GM21390 (cell line): ENCODE results near the gene GRPEL1.
"Not testable (repeated sequence)": the region's sequence is repeated elsewhere in the genome, so short reads cannot be mapped to it uniquely, and the experiment has no call there.

Experiments
- ATAC-seq: cut with Tn5 transposase; IDR thresholded peaks from one replicate; pipeline ENCODE4 v1.9.1; 2021; ENCODE audit not compliant: unreplicated experiment

The GRPEL1 gene

DNA sequence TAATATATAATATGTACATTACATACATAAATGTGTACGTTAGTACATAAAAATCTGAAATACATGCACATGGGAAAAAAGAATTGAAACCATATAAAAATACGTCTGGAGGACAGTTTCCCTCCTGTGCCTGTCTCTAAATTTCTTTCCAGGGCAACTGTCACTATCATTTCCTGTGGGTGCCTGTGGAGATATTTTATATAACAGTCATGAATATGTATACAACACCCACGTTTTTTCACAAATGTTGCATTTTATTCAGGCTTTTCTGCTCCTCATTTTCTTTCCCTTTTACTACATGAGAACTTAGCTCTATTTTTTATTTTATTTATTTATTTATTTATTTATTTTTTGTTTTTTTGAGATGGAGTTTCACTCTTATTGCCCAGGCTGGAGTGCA, 24.2 kb upstream of the GRPEL1 start:
- no peak for ATAC-seq

DNA sequence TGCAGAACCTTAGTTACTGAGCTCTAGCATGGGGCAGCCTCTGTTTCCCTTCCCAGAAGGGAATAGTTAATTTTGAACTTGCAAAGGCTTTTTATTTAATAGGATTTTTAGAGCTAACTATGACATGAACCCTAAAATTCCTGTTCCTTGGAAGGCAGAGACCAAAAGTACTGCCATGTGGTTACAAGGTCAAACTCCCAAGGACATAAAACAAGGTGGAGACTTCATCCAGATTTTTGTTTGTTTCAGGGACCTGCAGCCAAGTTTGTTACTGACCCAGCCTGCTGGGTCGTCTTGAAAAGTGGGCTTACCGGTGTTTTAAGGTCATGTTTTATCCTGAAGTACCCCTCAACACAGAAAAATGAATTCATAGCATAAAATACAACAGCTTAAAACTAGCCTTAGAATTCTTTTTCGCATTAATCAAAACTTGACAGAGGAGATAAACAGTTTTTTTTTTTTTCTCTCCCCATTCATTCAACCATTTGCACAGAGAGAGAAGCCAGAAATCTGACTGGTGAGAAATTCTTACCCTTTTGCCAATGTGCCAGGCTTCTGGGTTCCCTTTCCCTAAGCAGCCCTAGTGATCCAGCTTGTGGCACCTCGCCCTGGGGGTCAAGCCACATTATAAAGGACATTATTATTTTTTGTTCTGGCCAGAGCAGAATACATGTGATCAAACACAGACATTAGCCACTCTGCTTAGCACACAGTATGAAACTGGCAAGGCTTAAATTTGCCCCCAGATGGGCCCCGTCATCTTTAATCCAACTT, 21.5 kb upstream of the GRPEL1 start:
- no peak for ATAC-seq

DNA sequence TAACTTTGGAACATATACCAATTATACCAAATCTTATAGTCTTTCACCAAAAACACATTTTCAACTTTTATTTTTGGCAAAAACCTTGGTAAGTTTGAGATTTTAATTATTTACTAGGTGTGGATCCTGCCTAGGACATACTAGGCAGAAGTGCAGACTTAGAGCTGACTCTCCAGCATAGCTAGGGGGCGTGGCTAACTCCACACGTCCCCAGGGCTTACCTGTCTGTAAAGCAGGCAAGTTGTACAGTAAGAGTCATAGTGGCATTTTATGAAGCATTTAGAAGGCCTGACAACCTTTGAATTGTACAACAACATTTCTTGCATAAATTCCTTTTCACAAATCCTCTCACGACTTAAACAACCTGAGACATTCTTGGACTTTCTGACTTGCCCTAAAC, 19.2 kb upstream of the GRPEL1 start:
- no peak for ATAC-seq

- no peak for ATAC-seq
Measured at GRCh38 chr4:7086384-7086783, 18.5 kb upstream of the GRPEL1 start.

DNA sequence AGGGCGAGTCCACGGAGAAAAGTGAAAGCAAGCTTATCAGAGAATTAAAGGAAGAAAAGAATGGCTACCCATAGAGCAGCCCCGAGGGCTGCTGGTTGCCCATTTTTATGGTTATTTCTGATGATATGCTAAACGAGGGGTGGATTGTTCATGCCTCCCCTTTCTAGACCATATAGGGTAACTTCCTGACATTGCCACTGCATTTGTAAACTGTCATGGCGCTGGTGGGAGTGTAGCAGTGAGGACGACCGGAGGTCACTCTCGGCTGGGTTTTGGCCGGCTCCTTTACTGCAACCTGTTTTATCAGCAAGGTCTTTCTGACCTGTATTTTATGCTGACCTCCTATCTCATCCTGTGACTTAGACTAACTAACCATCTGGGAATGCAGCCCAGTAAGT, 16.7 kb upstream of the GRPEL1 start:
- ATAC-seq: not testable (repeated sequence)

DNA sequence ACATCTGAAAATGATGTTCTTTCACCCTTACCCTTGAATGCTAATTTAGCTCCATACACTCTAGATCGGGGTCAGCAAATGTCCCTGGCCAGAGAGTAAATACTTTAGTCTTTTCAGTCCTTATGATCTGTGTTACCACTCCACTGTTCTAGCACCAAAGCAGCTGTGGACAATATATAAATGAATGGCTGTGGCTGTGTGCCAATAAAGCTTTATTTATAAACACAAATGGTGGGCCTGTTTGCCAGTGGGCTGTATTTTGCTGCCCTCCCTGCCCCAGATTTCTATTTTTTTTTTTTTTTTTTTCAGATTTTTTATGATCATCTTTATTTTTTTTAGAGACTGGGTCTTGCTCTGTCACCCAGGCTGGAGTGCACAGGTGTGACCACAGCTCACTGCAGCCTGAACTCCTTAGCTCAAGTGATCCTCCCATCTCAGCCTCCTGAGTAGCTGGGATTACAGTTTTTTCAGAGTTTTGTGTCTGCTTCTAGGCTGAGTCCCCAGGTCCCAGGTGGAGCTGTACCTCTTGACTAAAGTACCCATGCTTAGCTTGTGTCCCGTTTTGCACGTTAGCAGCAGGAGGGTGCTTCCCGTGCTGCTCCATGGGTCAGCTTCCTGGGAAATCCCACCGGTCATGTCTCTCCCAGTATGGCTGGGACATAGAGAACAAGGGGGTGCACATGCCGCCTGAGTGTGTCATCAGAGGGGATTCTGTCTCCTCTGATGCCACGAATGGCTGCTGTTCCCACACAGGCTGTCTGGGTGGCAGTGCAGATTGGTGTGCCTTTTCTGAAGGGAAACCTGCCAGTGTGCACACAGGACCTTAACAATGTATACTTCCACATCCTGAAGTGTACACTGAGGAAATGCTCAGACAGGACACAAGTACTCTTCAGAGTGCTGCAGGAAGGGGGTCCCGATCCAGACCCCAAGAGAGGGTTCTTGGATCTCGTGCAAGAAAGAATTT, 16.0 kb upstream of the GRPEL1 start:
- no peak for ATAC-seq

- not testable (repeated sequence) for ATAC-seq
Measured at GRCh38 chr4:7079909-7080308, 12.0 kb upstream of the GRPEL1 start.

DNA sequence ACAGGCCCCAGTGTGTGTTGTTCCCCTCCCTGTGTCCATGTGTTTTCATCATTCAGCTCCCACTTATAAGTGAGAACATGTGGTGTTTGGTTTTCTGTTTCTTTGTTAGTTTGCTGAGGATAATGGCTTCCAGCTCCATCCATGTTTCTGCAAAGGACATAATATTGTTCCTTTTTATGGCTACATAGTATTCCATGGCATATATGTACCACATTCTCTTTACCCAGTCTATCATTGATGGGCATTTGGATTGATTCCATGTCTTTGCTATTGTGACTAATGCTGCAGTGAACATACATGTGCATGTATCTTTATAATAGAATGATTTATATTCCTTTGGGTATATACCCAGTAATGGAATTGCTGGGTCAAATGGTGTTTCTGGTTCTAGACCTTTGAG, 11.6 kb upstream of the GRPEL1 start:
- not testable (repeated sequence) for ATAC-seq

GRCh38 chr4:7078025-7078424, 10.2 kb upstream of the GRPEL1 start:
- no peak for ATAC-seq

GRCh38 chr4:7077371-7077770, 9.5 kb upstream of the GRPEL1 start:
- no peak for ATAC-seq

GRCh38 chr4:7076696-7077082, 8.8 kb upstream of the GRPEL1 start:
- ATAC-seq: no peak

GRCh38 chr4:7075962-7076695, 8.3 kb upstream of the GRPEL1 start:
- ATAC-seq: no peak

GRCh38 chr4:7074426-7074825, 6.6 kb upstream of the GRPEL1 start:
- ATAC-seq: no peak

- ATAC-seq: no peak
Measured at GRCh38 chr4:7073526-7074390, 5.9 kb upstream of the GRPEL1 start.

DNA sequence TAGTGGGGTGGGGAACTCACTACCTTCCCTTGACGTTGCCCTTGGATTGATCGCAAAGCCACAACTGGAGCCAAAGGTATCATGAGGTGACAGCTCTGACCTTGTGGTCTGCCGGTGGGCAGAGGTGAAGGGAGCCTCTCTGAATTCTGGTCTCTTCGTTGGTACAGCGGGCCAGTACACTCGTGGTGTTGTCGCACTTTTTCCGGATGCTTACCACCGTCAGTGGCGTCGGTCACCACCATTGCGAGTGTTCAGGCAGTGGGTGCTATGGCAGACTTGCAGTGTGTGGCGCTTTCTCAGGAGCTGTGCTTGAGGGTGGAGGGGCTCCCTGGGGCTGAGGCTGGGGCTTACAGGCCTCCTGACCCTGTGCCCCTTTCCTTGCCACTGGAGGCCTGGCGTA, 5.2 kb upstream of the GRPEL1 start:
- no peak for ATAC-seq

GRCh38 chr4:7070729-7071511, 3.1 kb upstream of the GRPEL1 start:
- peak; percentile 18 for ATAC-seq

DNA sequence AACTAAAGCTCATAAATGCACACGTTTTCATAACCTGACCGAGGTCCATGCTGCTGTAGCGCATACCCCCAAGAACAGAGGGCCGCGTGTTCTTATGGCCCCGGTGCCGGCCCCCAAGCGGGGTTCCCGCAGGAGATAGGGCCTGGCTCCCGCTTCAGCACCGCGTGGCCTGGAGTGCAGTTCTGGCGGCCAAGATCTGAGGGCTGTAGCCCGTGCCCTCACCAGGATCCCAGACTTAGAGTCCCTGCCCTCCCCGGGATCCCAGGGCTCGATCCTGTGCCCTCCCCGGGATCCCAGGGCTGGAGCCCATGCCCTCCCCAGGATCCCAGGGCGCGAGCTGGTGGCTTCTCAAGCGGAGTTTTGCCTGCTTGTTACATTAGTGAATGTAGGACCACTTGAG, 1.0 kb upstream of the GRPEL1 start:
- ATAC-seq: no peak

DNA sequence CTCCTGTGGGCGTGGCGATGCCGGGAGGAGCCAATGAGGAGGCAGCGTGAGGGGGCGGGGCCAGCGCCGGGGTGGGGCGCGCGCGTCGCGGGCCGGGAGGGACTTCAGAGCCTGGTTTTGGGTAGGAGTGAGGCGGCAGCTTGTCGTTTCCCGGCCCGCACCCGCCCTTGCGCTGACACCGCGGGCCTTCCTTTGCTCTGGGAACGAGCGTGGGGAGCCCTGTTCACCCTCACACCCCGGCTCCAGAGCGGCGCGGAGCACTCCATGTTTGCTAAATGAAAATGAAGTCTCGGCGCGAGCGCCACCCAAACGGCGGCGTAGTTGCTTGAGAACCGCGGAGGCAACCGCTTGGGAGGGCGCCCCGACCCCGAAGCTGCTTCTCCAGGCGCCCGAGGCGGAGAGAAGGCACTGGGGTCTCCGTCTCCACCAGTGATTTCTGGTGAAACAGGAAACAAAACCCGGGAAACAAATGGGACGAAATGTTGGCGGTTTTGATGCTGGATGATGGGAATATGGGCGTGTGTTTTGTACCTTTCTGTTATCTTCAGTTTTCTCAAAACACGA, 497 bp upstream of the GRPEL1 start:
- ATAC-seq: peak; percentile 17

DNA sequence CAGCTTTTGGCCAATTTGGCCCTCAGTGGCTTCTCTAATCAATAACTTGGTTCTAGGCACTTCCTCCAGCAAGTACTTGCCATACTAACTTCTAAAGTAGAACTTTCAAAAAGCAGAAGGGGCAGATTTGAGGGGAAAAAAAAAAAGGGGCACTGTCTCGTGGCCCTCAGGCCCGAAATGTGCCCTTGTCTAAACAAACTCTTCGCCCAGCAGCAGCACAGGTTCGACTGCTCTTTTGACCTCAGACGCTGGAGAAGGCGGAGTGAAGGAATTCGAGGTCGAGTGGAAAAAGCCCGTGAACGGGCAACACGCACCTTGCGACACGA, 775 bp downstream of the GRPEL1 start:
- ATAC-seq: no peak

GRCh38 chr4:7066493-7066892, 1.4 kb downstream of the GRPEL1 start:
- ATAC-seq: no peak
